A673 (cell line): Measurements from ENCODE around the gene IFNL1. TPM values are rescaled to one million over a fixed set of nuclear protein-coding genes. Genes with fewer than 3 reads are reported as not detected.

ENCODE experiments used
- BruUV-seq: library from RNA; stranded (reverse); fragments of 400-500 nt; replicated peaks from 2 replicates; lab custom pipeline; 2021; lab: Mats Ljungman, UMichigan
- CTCF ChIA-PET: fragments of 300-600 bp; sonication (Branson Sonifier 250); formaldehyde crosslinking; loops from one replicate; lab custom pipeline; 2022; ENCODE audit warnings: antibody characterized with exemption; lab: Charles Lee
- POLR2A ChIA-PET: fragments of 300-600 bp; sonication (Branson Sonifier 250); formaldehyde crosslinking; loops from one replicate; lab custom pipeline; 2022; ENCODE audit warnings: antibody characterized with exemption; ENCODE audit not compliant: low non-redundant PET; lab: Charles Lee
- DNase-seq: peaks from one replicate; pipeline ENCODE4 v3.0.0-alpha.2; 2015; ENCODE audit warnings: low spot score
- H3K27ac ChIP-seq: fragments of 200-600 bp; sonication (generic); 2 replicates; pipeline ENCODE4 v1.5.1; 2016; ENCODE audit warnings: mixed run types, low read depth, mild to moderate bottlenecking, mixed read lengths, antibody characterized with exemption, low read length; ENCODE audit not compliant: poor library complexity, severe bottlenecking
- H3K27me3 ChIP-seq: fragments of 200-600 bp; sonication (generic); replicated peaks from 2 replicates; pipeline ENCODE4 v1.6.1; 2017; ENCODE audit warnings: mixed run types, low read depth, mild to moderate bottlenecking, mixed read lengths, antibody characterized with exemption, low read length; ENCODE audit not compliant: insufficient read depth, poor library complexity
- H3K36me3 ChIP-seq: fragments of 200-600 bp; sonication (generic); 2 replicates; pipeline ENCODE4 v1.6.1; 2016; ENCODE audit warnings: mixed run types, mild to moderate bottlenecking, mixed read lengths, antibody characterized with exemption, low read length; ENCODE audit not compliant: insufficient read depth, poor library complexity, severe bottlenecking
- H3K4me1 ChIP-seq: fragments of 200-600 bp; sonication (generic); 2 replicates; pipeline ENCODE4 v1.6.1; 2017; ENCODE audit warnings: mixed run types, mild to moderate bottlenecking, mixed read lengths, antibody characterized with exemption, low read length; ENCODE audit not compliant: insufficient read depth, poor library complexity, severe bottlenecking
- H3K4me3 ChIP-seq: fragments of 200-600 bp; sonication (generic); 2 replicates; pipeline ENCODE4 v1.5.1; 2016; ENCODE audit warnings: low read depth, mixed run types, mild to moderate bottlenecking, mixed read lengths, low read length; ENCODE audit not compliant: poor library complexity, severe bottlenecking
- H3K9me3 ChIP-seq: fragments of 200-600 bp; sonication (generic); 2 replicates; pipeline ENCODE4 v1.6.1; 2016; ENCODE audit warnings: mixed run types, low read depth, mild to moderate bottlenecking, mixed read lengths, antibody characterized with exemption, low read length; ENCODE audit not compliant: poor library complexity, severe bottlenecking
- CTCF ChIP-seq: fragments of 300-800, 200-600 bp; sonication (generic); conservative IDR thresholded peaks from 2 replicates; pipeline ENCODE4 v1.5.1; 2017; ENCODE audit warnings: low read depth, mild to moderate bottlenecking, antibody characterized with exemption, low read length, moderate library complexity, mixed read lengths
- EZH2 ChIP-seq: fragments of 200-600 bp; sonication (generic); IDR thresholded peaks from 2 replicates; pipeline ENCODE4 v1.6.1; 2017; ENCODE audit warnings: borderline replicate concordance, low read depth, mild to moderate bottlenecking, mixed read lengths, antibody characterized with exemption, low read length; ENCODE audit not compliant: poor library complexity, severe bottlenecking
- intact Hi-C: fragments of 100-400 bp; cut with micrococcal nuclease; formaldehyde crosslinking; loops from one replicate; pipeline ENCODE4 v1.10.0; 2022; ENCODE audit not compliant: unreplicated experiment
- total RNA-seq: library from RNA; stranded (reverse); gene quantifications from 2 replicates; pipeline ENCODE4 v1.2.3, GENCODE V29; 2021

The IFNL1 gene
- total RNA-seq, 1 experiment from 2014 or later, result not detected

- ChIA-PET CTCF (no interaction called here), POLR2A (no interaction called here)
- Histone ChIP-seq H3K27me3 (peaks cover 22% of the 10 kb centered on the region), H3K4me1 (no peaks in the 10 kb centered on the region), H3K4me3 (no peak overlapping the region), H3K9me3 (no peaks in the 10 kb centered on the region), H3K36me3 (no peaks in the 10 kb centered on the region), H3K27ac (no peak overlapping the region)
- no peak for TF ChIP-seq EZH2
- no peak for TF ChIP-seq CTCF
- intact Hi-C loops, result no loop called here
- no TSS peak for BruUV-seq
- no peak for DNase-seq
Observed at GRCh38 chr19:39257227-39257626, 39.0 kb upstream of the IFNL1 start.

- H3K36me3 ChIP-seq, result no peaks in the 10 kb centered on the region
- no peak overlapping the region for H3K4me3 ChIP-seq
- ChIA-PET CTCF (no interaction called here), POLR2A (no interaction called here)
- H3K27me3 ChIP-seq, result peaks cover 54% of the 10 kb centered on the region
- H3K27ac ChIP-seq, result no peak overlapping the region
- H3K9me3 ChIP-seq, result no peaks in the 10 kb centered on the region
- TF ChIP-seq EZH2 (no peak), CTCF (no peak)
- no TSS peak for BruUV-seq
- intact Hi-C loops, result no loop called here
- H3K4me1 ChIP-seq, result no peaks in the 10 kb centered on the region
- no peak for DNase-seq
Observed at GRCh38 chr19:39261704-39262103, 34.5 kb upstream of the IFNL1 start.

DNA sequence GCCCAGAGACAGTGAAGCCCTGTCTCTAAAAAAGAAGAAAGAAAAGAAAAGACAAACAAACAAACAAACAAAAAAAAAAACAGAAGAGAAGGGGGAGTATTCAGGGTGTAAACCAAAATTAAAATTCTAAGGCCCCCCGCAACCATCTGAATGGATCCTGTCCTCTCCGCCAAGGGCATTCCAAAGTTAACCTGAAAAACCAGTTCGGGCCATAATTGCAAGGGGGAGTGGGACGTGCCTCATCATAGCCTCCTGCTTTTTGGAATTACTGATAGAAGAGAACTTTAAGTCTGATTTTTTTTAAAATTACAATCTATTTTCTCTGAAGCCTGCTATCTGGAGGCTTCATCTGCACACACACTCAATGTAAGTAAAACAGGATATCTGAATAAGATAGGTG is 33.7 kb upstream of the IFNL1 start:
- no peaks in the 10 kb centered on the region for H3K36me3 ChIP-seq
- no peaks in the 10 kb centered on the region for H3K4me1 ChIP-seq
- peaks cover 54% of the 10 kb centered on the region for H3K27me3 ChIP-seq
- TF ChIP-seq EZH2 (no peak), CTCF (no peak)
- no peak overlapping the region for H3K27ac ChIP-seq
- CTCF ChIA-PET, result no interaction called here
- POLR2A ChIA-PET, result no interaction called here
- intact Hi-C loops, result no loop called here
- no peaks in the 10 kb centered on the region for H3K9me3 ChIP-seq
- no peak for DNase-seq
- H3K4me3 ChIP-seq, result no peak overlapping the region
- BruUV-seq, result no TSS peak
